ENCODE results near the gene FABP2. TPM values are rescaled to one million over a fixed set of nuclear protein-coding genes. Genes with fewer than 3 reads are reported as not detected.
"Not testable (repeated sequence)": the region's sequence is repeated elsewhere in the genome, so short reads cannot be mapped to it uniquely, and the experiment has no call there.

Gene FABP2
- total RNA-seq = not detected

DNA sequence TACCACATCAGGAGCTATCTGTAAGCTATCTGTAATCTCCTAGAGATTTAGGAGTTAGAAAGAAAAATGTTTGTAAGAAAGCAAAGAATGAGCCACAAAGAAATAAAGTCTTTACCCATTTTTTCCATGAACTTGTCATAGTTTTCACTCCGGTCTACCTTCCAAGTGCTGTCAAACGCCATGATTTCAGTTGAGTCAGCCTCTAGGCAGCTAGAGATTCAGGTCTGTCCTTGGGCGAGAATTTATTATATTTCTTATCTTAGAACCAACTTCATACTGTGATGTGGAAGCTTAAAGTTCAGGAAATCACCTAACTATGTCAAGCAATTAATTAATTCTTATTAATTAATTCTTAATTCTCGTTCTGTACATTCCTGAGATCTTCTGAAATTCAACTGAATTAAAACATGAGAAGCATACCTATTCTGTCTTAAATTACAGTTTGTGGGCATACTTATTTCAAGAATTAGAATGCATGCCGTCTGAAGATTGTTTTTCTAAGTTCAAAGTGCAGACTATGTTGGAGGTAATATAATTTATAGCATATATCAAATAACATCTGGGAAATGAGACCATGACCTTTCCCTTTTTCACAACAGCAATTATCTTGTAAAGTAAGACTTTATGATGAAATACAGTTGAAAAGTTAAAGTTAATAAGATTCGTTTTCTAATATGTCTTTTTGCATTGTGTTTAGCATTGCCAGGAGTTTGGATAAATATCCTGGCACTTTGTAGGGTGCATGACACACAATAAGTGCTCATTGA is at the start of gene FABP2:
FABP2 (minus strand) TSS at position 218 of the 767 bp plus-strand sequence; CDS start at position 182, 36 bp downstream.
- TF ChIP-seq CTCF (IDR thresholded peaks at IDR 0.05) = no peak
- DNase-seq (ENCODE audit: low spot score) (no peak), ATAC-seq (ENCODE audit: low FRiP score) (no peak)

DNA sequence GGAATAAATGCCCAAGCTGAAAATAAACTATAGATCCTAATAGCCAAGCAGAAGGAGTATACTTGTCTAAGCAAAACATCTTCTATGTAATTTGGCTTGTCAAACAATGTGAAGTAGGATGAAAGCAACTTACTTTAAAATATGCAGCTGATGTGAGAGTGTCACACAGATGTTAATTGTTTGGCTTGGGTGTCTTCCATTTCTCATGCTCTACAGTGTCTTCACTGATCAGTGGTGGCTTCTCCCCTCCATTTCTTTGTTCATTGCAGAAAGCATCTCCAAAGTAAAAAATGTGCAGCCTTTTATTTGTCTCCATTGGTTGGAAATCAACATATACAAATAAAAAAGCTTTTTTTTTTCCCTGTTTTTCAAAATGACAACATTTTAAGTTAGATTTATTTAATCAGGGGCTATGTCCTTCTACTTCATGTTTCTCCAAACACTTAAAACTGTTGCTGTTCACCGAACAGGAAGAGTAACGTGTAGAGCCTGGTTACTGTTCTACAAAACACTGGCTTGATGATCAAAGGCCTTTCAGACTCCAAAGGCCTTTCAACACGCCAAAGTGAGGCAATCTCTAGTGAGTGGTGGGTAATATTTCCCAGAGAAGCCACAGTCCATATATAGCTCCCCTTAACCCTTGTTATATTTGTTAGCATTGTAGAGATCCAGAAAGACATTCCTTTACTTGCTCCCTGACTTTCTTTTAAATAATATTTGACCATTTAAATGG is 49.2 kb upstream of the FABP2 start:
- ATAC-seq (ENCODE audit: low FRiP score); DNase-seq (ENCODE audit: low spot score): not testable (repeated sequence)

DNA sequence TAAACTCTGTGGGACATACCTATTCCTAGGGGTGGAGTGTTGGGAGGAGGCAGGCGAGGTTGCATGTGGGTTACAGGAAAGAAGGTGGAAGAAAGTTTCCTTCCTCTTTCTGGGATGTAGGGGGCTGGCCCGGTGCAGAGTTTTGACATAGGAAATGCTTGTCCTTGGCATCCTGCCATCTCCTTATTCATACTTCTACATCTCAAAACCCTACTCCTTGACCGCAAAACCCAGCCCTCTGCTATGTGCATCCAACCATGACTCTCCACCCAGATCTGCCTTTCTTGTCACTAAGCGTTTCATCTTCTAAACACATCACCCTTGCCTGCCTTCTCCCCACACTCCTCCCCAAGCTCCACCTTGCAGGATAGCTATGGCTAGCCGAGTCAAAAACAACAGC is 48.5 kb upstream of the FABP2 start:
- not testable (repeated sequence) for ATAC-seq (ENCODE audit: low FRiP score); DNase-seq (ENCODE audit: low spot score)

- not testable (repeated sequence) for DNase-seq (ENCODE audit: low spot score); ATAC-seq (ENCODE audit: low FRiP score)
Measured at GRCh38 chr4:119366802-119367201, 44.9 kb upstream of the FABP2 start.

DNA sequence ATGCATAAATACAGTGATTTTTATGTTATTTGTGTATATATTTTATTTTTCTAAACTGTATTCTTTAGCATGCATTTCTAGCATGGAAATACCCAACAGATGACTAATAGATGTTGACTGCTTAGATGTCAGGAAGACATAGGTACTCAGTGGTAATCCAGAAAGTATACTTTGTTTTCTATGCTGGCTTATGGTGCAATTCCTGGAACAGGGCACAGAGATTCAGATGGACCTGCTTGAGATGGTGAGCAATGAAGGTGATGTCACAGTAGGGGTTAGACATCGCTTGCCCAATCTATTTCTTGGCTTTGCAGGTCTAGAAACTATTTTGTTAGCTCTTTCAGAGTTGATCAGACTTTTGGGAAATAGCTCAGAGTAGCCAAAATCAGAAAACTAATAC is 42.3 kb upstream of the FABP2 start:
- DNase-seq (ENCODE audit: low spot score); ATAC-seq (ENCODE audit: low FRiP score): not testable (repeated sequence)

GRCh38 chr4:119363372-119363771 is 41.4 kb upstream of the FABP2 start:
- DNase-seq (ENCODE audit: low spot score); ATAC-seq (ENCODE audit: low FRiP score): not testable (repeated sequence)

- not testable (repeated sequence) for ATAC-seq (ENCODE audit: low FRiP score); DNase-seq (ENCODE audit: low spot score)
Measured at GRCh38 chr4:119362413-119362812, 40.5 kb upstream of the FABP2 start.

DNA sequence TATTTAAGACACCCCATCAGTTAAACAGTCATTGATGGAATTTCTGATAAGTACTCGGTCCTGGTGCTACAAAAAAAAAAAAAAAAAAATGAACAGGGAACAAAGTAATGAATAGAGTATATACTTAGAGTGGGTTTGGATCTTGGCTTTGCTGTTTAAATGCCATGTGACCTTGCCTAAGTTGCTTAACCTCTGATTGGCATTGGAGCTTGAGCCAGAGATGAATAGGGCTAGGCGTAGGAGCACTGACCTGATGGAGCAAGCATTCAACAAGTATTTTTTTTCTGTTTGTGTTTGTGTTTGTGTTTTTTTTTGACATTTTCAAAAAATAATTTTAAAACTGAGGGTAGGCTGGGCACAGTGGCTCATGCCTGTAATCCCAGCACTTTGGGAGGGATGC is 37.9 kb upstream of the FABP2 start:
- DNase-seq (ENCODE audit: low spot score); ATAC-seq (ENCODE audit: low FRiP score): not testable (repeated sequence)

GRCh38 chr4:119356796-119357195 is 34.9 kb upstream of the FABP2 start:
- DNase-seq (ENCODE audit: low spot score); ATAC-seq (ENCODE audit: low FRiP score): not testable (repeated sequence)

- DNase-seq (ENCODE audit: low spot score); ATAC-seq (ENCODE audit: low FRiP score): not testable (repeated sequence)
Measured at GRCh38 chr4:119356041-119356440, 34.1 kb upstream of the FABP2 start.

- not testable (repeated sequence) for DNase-seq (ENCODE audit: low spot score); ATAC-seq (ENCODE audit: low FRiP score)
Measured at GRCh38 chr4:119353364-119353763, 31.4 kb upstream of the FABP2 start.

DNA sequence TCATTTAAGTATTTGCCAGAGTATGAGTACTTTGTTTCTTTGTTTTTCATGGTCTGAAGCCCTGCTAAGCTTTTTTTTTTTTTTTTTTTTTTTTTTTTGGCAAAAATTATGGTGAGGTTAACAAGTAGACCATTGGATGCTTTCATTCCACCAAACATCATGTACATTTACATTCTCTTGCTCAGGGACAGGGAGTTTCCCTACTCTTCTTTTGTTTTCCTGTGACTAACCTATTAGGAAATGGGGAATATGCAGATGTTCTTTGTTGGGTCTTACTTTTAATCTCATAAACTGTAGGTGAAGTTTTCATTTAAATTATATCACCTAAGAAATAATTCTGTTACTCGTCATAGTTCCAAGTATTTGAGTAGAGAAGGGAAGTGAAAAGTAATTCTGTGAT is 26.2 kb upstream of the FABP2 start:
- ATAC-seq (ENCODE audit: low FRiP score); DNase-seq (ENCODE audit: low spot score): not testable (repeated sequence)

GRCh38 chr4:119343293-119343692 is 21.4 kb upstream of the FABP2 start:
- not testable (repeated sequence) for ATAC-seq (ENCODE audit: low FRiP score); DNase-seq (ENCODE audit: low spot score)

DNA sequence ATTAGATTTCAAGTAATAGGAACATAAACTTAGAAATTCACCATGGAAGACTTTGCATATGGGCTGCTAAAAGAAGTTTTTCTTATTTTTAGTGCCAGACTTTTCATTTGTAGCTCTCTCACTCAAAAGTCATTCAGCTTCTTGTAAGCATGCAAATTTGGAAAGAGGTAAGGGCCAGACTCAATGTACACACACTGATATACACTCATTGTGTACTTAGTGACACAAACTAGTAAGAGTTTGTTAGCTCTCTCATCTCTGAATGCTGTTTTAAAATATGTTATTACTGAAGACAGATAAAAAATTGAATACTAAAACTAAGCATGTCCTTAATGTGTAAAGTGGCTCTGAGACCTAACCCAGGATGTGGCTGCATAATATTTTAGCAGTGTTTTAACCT is 18.0 kb upstream of the FABP2 start:
- not testable (repeated sequence) for DNase-seq (ENCODE audit: low spot score); ATAC-seq (ENCODE audit: low FRiP score)

All from omental fat pad (tissue), 4 donors.